ENCODE data around the gene GABRA5.

DNA sequence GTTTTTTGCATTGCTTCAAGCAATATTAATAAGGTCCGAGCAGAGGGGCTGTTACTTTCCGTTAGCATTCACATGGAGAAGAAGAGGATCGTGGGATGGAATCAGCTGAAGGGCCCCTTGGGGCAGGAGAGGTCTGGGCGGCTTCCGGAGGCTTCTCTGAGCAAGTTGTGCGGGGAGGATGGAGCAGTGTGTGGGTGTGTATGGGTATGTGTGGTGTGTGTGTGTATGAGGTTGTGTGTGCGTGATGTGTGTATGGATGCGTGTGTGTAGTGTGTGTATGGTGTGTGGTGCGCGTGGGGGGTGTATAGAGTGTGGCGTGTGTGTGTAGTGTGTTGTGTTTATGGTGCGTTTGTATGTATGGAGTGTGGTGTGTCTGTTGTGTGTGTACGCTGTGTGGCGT lies 25.8 kb downstream of the GABRA5 start:
- TF ChIP-seq, protein P1, sequence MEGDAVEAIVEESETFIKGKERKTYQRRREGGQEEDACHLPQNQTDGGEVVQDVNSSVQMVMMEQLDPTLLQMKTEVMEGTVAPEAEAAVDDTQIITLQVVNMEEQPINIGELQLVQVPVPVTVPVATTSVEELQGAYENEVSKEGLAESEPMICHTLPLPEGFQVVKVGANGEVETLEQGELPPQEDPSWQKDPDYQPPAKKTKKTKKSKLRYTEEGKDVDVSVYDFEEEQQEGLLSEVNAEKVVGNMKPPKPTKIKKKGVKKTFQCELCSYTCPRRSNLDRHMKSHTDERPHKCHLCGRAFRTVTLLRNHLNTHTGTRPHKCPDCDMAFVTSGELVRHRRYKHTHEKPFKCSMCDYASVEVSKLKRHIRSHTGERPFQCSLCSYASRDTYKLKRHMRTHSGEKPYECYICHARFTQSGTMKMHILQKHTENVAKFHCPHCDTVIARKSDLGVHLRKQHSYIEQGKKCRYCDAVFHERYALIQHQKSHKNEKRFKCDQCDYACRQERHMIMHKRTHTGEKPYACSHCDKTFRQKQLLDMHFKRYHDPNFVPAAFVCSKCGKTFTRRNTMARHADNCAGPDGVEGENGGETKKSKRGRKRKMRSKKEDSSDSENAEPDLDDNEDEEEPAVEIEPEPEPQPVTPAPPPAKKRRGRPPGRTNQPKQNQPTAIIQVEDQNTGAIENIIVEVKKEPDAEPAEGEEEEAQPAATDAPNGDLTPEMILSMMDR (conservative IDR thresholded peaks at IDR 0.05; ENCODE audit: low read depth in 2 of 2): no peak
- TF ChIP-seq, protein P2, sequence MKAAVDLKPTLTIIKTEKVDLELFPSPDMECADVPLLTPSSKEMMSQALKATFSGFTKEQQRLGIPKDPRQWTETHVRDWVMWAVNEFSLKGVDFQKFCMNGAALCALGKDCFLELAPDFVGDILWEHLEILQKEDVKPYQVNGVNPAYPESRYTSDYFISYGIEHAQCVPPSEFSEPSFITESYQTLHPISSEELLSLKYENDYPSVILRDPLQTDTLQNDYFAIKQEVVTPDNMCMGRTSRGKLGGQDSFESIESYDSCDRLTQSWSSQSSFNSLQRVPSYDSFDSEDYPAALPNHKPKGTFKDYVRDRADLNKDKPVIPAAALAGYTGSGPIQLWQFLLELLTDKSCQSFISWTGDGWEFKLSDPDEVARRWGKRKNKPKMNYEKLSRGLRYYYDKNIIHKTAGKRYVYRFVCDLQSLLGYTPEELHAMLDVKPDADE (IDR thresholded peaks at IDR 0.05): no peak
- no peak for TF ChIP-seq EZH2 (IDR thresholded peaks at IDR 0.05; ENCODE audit: low read depth, unreplicated experiment)
- no peak for TF ChIP-seq CREB1 (CRISPR knock-in tag; IDR thresholded peaks at IDR 0.05; ENCODE audit: low read depth)
- TF ChIP-seq, protein P3, sequence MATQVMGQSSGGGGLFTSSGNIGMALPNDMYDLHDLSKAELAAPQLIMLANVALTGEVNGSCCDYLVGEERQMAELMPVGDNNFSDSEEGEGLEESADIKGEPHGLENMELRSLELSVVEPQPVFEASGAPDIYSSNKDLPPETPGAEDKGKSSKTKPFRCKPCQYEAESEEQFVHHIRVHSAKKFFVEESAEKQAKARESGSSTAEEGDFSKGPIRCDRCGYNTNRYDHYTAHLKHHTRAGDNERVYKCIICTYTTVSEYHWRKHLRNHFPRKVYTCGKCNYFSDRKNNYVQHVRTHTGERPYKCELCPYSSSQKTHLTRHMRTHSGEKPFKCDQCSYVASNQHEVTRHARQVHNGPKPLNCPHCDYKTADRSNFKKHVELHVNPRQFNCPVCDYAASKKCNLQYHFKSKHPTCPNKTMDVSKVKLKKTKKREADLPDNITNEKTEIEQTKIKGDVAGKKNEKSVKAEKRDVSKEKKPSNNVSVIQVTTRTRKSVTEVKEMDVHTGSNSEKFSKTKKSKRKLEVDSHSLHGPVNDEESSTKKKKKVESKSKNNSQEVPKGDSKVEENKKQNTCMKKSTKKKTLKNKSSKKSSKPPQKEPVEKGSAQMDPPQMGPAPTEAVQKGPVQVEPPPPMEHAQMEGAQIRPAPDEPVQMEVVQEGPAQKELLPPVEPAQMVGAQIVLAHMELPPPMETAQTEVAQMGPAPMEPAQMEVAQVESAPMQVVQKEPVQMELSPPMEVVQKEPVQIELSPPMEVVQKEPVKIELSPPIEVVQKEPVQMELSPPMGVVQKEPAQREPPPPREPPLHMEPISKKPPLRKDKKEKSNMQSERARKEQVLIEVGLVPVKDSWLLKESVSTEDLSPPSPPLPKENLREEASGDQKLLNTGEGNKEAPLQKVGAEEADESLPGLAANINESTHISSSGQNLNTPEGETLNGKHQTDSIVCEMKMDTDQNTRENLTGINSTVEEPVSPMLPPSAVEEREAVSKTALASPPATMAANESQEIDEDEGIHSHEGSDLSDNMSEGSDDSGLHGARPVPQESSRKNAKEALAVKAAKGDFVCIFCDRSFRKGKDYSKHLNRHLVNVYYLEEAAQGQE (IDR thresholded peaks at IDR 0.05; ENCODE audit: unreplicated experiment): no peak
- TF ChIP-seq POLR2AphosphoS5 (IDR thresholded peaks at IDR 0.05; ENCODE audit: low read depth): no peak
- no peak for TF ChIP-seq STAT1 (IDR thresholded peaks at IDR 0.05; ENCODE audit: unreplicated experiment)
- no peak for TF ChIP-seq NANOG (IDR thresholded peaks at IDR 0.05; ENCODE audit: borderline replicate concordance)
- no peak for TF ChIP-seq EZH2phosphoT487 (IDR thresholded peaks at IDR 0.05; ENCODE audit: unreplicated experiment)
- TF ChIP-seq ZNF331 (CRISPR knock-in tag; IDR thresholded peaks at IDR 0.05; ENCODE audit: low read depth): no peak

Measured in GM23338 (cell line).